HepG2 (cell line): ENCODE measurements around the gene GPR42. TPM values are rescaled to one million over a fixed set of nuclear protein-coding genes. Genes with fewer than 3 reads are reported as not detected.

Source experiments
- ARID5B ChIP-seq: IDR thresholded peaks from 2 replicates; pipeline ENCODE4 v1.4.0; 2020; ENCODE audit warnings: mild to moderate bottlenecking, missing genetic modification reagents
- ARNT ChIP-seq: fragments of 450-650 bp; IDR thresholded peaks from 2 replicates; pipeline ENCODE4 v1.6.1; 2017
- BORCS8-MEF2B ChIP-seq: sonication (generic); formaldehyde crosslinking; IDR thresholded peaks from 2 replicates; pipeline ENCODE4 v1.8.0; 2022; ENCODE audit warnings: mild to moderate bottlenecking, missing genetic modification reagents
- CBX1 ChIP-seq: IDR thresholded peaks from one replicate; pipeline ENCODE4 v1.6.1; 2016; ENCODE audit warnings: antibody characterized with exemption, low read depth
- HOXA3 ChIP-seq: sonication (generic); formaldehyde crosslinking; IDR thresholded peaks from 2 replicates; pipeline ENCODE4 v1.5.0; 2020; ENCODE audit warnings: missing genetic modification reagents
- NCOR1 ChIP-seq: fragments of 200-600 bp; sonication (generic); IDR thresholded peaks from 2 replicates; pipeline ENCODE4 v1.7.0; 2017; ENCODE audit warnings: antibody characterized with exemption, low read length, borderline replicate concordance
- NONO ChIP-seq, 2 experiments: fragments of 450-650 bp in 1 of 2; sonication (generic) in 1 of 2; formaldehyde crosslinking in 1 of 2; IDR thresholded peaks in 1 of 2; conservative IDR thresholded peaks in 1 of 2; 2 replicates each; pipeline versions ENCODE4 v1.6.1 to v1.8.0; 2017 to 2022; ENCODE audit warnings: mild to moderate bottlenecking in 1 of 2, missing genetic modification reagents in 1 of 2, moderate library complexity in 1 of 2
- SSRP1 ChIP-seq: IDR thresholded peaks from 2 replicates; pipeline ENCODE4 v1.6.1; 2016; ENCODE audit warnings: control low read depth
- TFE3 ChIP-seq: IDR thresholded peaks from 2 replicates; pipeline ENCODE4 v1.6.1; 2016
- TGIF2 ChIP-seq: IDR thresholded peaks from 2 replicates; pipeline ENCODE4 v1.6.1; 2016; ENCODE audit warnings: control low read depth, missing compliant biosample characterization
- ZNF407 ChIP-seq: sonication (generic); formaldehyde crosslinking; IDR thresholded peaks from one replicate; pipeline ENCODE4 v1.5.1; 2020; ENCODE audit warnings: mild to moderate bottlenecking, missing genetic modification reagents; ENCODE audit errors: not compliant biosample characterization
- ZNF841 ChIP-seq: sonication (generic); formaldehyde crosslinking; IDR thresholded peaks from 2 replicates; pipeline ENCODE4 v1.8.1; 2023; ENCODE audit warnings: missing genetic modification reagents, borderline replicate concordance
- polyA plus RNA-seq, 8 experiments: library from polyadenylated mRNA; depleted of rRNA in 3 of 8; stranded (reverse) in 7 of 8; unstranded in 1 of 8; fragments of >200 nt; fragmentation: Illumina TruSeq in 4 of 8; extraction: Trizol in 4 of 8; gene quantifications; 2 replicates each; pipeline versions ENCODE4 v1.2.1 to v1.2.3, GENCODE V29; 2011 to 2016; ENCODE audit warnings: low read depth in 4 of 8, missing spikeins in 1 of 8, mixed read lengths in 1 of 8; ENCODE audit not compliant: insufficient read depth in 1 of 8
- total RNA-seq, 5 experiments: library from RNA; depleted of rRNA; stranded (reverse); fragments of >200 nt; fragmentation: Illumina TruSeq; extraction: Trizol; gene quantifications; 2 replicates each; pipeline ENCODE4 v1.2.3, GENCODE V29; 2016; ENCODE audit warnings: low read depth in 1 of 5
- TF ChIP-seq, protein P1 (sequence below): sonication (generic); formaldehyde crosslinking; IDR thresholded peaks from 2 replicates; pipeline ENCODE4 v1.4.0; 2020; ENCODE audit warnings: missing genetic modification reagents

GPR42 gene
- total and polyA plus RNA-seq, 2 of the 13 experiments (the other 11 are each of a cell fraction or from before 2014, with no cell fraction given): not detected

GRCh38 chr19:35380450-35381124 lies 9.7 kb downstream of the GPR42 start (continued):
- TF ChIP-seq NCOR1 (peak; percentile 67), CBX1 (peak; percentile 14), ZNF841 (CRISPR knock-in tag) (no peak), HOXA3 (peak; percentile 78), ZNF407 (CRISPR knock-in tag) (no peak), TGIF2 (CRISPR knock-in tag) (peak; percentile 78), TFE3 (CRISPR knock-in tag) (0 out of 2 replicates have a peak, but pooled peaks have one; percentile 42), SSRP1 (CRISPR knock-in tag) (peak; percentile 72; the same call in 1 of the 2 replicates), BORCS8-MEF2B (CRISPR knock-in tag) (no peak), NONO (IDR thresholded peaks at IDR 0.05) (no peak), NONO (CRISPR knock-in tag; conservative IDR thresholded peaks at IDR 0.05) (0 out of 2 replicates have a peak, but pooled peaks have one; percentile 36), ARNT (no peak), ARID5B (CRISPR knock-in tag) (peak; percentile 90)
- TF ChIP-seq, protein P1, sequence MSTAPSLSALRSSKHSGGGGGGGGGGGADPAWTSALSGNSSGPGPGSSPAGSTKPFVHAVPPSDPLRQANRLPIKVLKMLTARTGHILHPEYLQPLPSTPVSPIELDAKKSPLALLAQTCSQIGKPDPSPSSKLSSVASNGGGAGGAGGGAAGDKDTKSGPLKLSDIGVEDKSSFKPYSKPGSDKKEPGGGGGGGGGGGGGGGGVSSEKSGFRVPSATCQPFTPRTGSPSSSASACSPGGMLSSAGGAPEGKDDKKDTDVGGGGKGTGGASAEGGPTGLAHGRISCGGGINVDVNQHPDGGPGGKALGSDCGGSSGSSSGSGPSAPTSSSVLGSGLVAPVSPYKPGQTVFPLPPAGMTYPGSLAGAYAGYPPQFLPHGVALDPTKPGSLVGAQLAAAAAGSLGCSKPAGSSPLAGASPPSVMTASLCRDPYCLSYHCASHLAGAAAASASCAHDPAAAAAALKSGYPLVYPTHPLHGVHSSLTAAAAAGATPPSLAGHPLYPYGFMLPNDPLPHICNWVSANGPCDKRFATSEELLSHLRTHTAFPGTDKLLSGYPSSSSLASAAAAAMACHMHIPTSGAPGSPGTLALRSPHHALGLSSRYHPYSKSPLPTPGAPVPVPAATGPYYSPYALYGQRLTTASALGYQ (CRISPR knock-in tag): 0 out of 2 replicates have a peak, but pooled peaks have one; percentile 66
